Esophagus squamous epithelium (tissue), 5 donors: Measurements from ENCODE around the gene KRTAP2-2. TPM values are rescaled to one million over a fixed set of nuclear protein-coding genes. Genes with fewer than 3 reads are reported as not detected.
"Not testable (repeated sequence)": the region's sequence is repeated elsewhere in the genome, so short reads cannot be mapped to it uniquely, and the experiment has no call there.

Source experiments
- DNase-seq: peaks from one replicate; lab custom pipeline; 2025; lab: John Stamatoyannopoulos, UW
- H3K27ac ChIP-seq, 4 donors: fragments of 200-600 bp; sonication (generic); one replicate each; pipeline ENCODE4 v1.5.1; 2016 to 2019; ENCODE audit warnings: mild to moderate bottlenecking in 1 of 4
- H3K27me3 ChIP-seq, 4 donors: fragments of 200-600 bp; sonication (generic); 1 replicate in 3 of 4; 2 replicates in 1 of 4; pipeline versions ENCODE4 v1.5.1 to v1.6.0; 2017 to 2021; ENCODE audit warnings: antibody characterized with exemption in 1 of 4
- H3K36me3 ChIP-seq, 3 donors: fragments of 200-600 bp; sonication (generic); one replicate each; pipeline ENCODE4 v1.5.1; 2016 to 2019
- H3K4me1 ChIP-seq, 3 donors: fragments of 200-600 bp; sonication (generic); one replicate each; pipeline ENCODE4 v1.5.1; 2017 to 2019
- H3K4me3 ChIP-seq, 4 donors: fragments of 200-600 bp; sonication (generic); 1 replicate in 3 of 4; 2 replicates in 1 of 4; pipeline ENCODE4 v1.5.1; 2016 to 2019; ENCODE audit warnings: mild to moderate bottlenecking in 2 of 4, moderate library complexity in 1 of 4
- H3K9me3 ChIP-seq, 3 donors: fragments of 200-600 bp; sonication (generic); one replicate each; pipeline ENCODE4 v1.5.1; 2016 to 2019
- CTCF ChIP-seq, 6 experiments: fragments of 450-650 bp in 4 of 6; fragments of 200-600 bp in 2 of 6; sonication (generic) in 2 of 6; IDR thresholded peaks; one replicate each; pipeline ENCODE4 v1.5.1; 2016 to 2019; ENCODE audit warnings: antibody characterized with exemption in 6 of 6, mild to moderate bottlenecking in 4 of 6, moderate library complexity in 4 of 6
- POLR2A ChIP-seq, 4 donors: fragments of 450-650 bp; IDR thresholded peaks; one replicate each; pipeline ENCODE4 v1.6.1; 2017; ENCODE audit warnings: antibody characterized with exemption in 4 of 4, mild to moderate bottlenecking in 4 of 4, moderate library complexity in 3 of 4
- WGBS, 2 donors: methylation state at CpG; one replicate each; pipeline ENCODE4 v1.1.5; 2018; 5-methylcytosine and 5-hydroxymethylcytosine counted together
- intact Hi-C: fragments of 100-400 bp; cut with DNase I; formaldehyde crosslinking; loops from one replicate; pipeline ENCODE4 v1.15.0; 2022
- total RNA-seq, 4 donors: library from RNA; depleted of rRNA; stranded (reverse); fragments of >200 nt; gene quantifications; one replicate each; pipeline ENCODE4 v1.1.0, GENCODE V29; 2016
- donor health status: DM: yes; HTN: yes; CAD: no.

KRTAP2-2 gene
- total RNA-seq, 4 donors from 2014 or later, result not detected

- no peak overlapping the region for H3K27ac ChIP-seq
- intact Hi-C loops, result no loop called here
- H3K9me3 ChIP-seq, result no peaks in the 10 kb centered on the region
Observed at GRCh38 chr17:41052566-41052965, 2.5 kb downstream of the KRTAP2-2 start.

GRCh38 chr17:41049110-41049509 is 5.9 kb downstream of the KRTAP2-2 start:
- no peak for TF ChIP-seq CTCF (IDR thresholded peaks at IDR 0.05)
- TF ChIP-seq POLR2A (IDR thresholded peaks at IDR 0.05), result no peak
- intact Hi-C loops, result no loop called here
- H3K4me1 ChIP-seq, result no peaks in the 10 kb centered on the region
- DNase-seq, result no peak
- WGBS, 2 donors, result 26 to 37% methylated on average over 2 of the region's 2 CpGs
- no peaks in the 10 kb centered on the region for H3K36me3 ChIP-seq
- H3K27ac ChIP-seq, result no peak overlapping the region
- H3K27me3 ChIP-seq, result peaks cover 0 to 14% (median 0%) of the 10 kb centered on the region in 4 donors
- no peaks in the 10 kb centered on the region for H3K9me3 ChIP-seq
- H3K4me3 ChIP-seq, result no peak overlapping the region

More at GRCh38 chr17:41052566-41052965, 2.5 kb downstream of the KRTAP2-2 start:
- Histone ChIP-seq H3K4me1 (no peaks in the 10 kb centered on the region), H3K4me3 (no peak overlapping the region), H3K36me3 (no peaks in the 10 kb centered on the region), H3K27me3 (peaks cover 0 to 16% (median 0%) of the 10 kb centered on the region in 4 donors)
- no peak for DNase-seq
- TF ChIP-seq CTCF (IDR thresholded peaks at IDR 0.05), result no peak
- no peak for TF ChIP-seq POLR2A (IDR thresholded peaks at IDR 0.05)

- H3K27me3 ChIP-seq, result peaks cover 0 to 14% (median 0%) of the 10 kb centered on the region in 4 donors
- DNase-seq, result no peak
- WGBS, 2 donors, result 40 to 53% methylated on average over 7 of the region's 7 CpGs
- intact Hi-C loops, result no loop called here
- no peak for TF ChIP-seq POLR2A (IDR thresholded peaks at IDR 0.05)
- TF ChIP-seq CTCF (IDR thresholded peaks at IDR 0.05), result no peak
- H3K9me3 ChIP-seq, result no peaks in the 10 kb centered on the region
- H3K36me3 ChIP-seq, result no peaks in the 10 kb centered on the region
- H3K4me1 ChIP-seq, result no peaks in the 10 kb centered on the region
- no peak overlapping the region for H3K4me3 ChIP-seq
- no peak overlapping the region for H3K27ac ChIP-seq
Observed at GRCh38 chr17:41048441-41048840, 6.6 kb downstream of the KRTAP2-2 start.

GRCh38 chr17:41046735-41047465 is 8.1 kb downstream of the KRTAP2-2 start, which contains the start of gene KRTAP2-1:
TSS of gene KRTAP2-1 (minus strand) at chr17:41047316. CDS start at chr17:41047267, 49 bp downstream.
- peaks cover 0 to 14% (median 0%) of the 10 kb centered on the region in 4 donors for H3K27me3 ChIP-seq
- H3K9me3 ChIP-seq, H3K4me1 ChIP-seq, intact Hi-C loops, H3K36me3 ChIP-seq, DNase-seq, H3K4me3 ChIP-seq, H3K27ac ChIP-seq: not testable (repeated sequence)
- WGBS, 2 donors, result 75 to 91% methylated on average over 5 to 9 of the region's 33 CpGs

GRCh38 chr17:41042953-41043352 is 12.1 kb downstream of the KRTAP2-2 start:
- H3K4me3 ChIP-seq, result no peak overlapping the region
- intact Hi-C loops, result no loop called here
- no peak for DNase-seq
- TF ChIP-seq CTCF (IDR thresholded peaks at IDR 0.05) (no peak), POLR2A (IDR thresholded peaks at IDR 0.05) (no peak)
- no peaks in the 10 kb centered on the region for H3K36me3 ChIP-seq
- H3K9me3 ChIP-seq, result no peaks in the 10 kb centered on the region
- 96 to 100% methylated on average over 1 of the region's 1 CpG for WGBS, 2 donors
- H3K4me1 ChIP-seq, result peaks cover 0 to 11% (median 0%) of the 10 kb centered on the region in 3 donors
- H3K27me3 ChIP-seq, result peaks cover 0 to 5% (median 0%) of the 10 kb centered on the region in 4 donors
- H3K27ac ChIP-seq, result no peak overlapping the region

- intact Hi-C loops, H3K27me3 ChIP-seq, DNase-seq, H3K27ac ChIP-seq, H3K9me3 ChIP-seq, H3K36me3 ChIP-seq, H3K4me3 ChIP-seq: not testable (repeated sequence)
- H3K4me1 ChIP-seq, result peaks cover 0 to 11% (median 0%) of the 10 kb centered on the region in 3 donors
- WGBS, 2 donors, result 37 to 76% methylated on average over 3 to 8 of the region's 14 CpGs
Observed at GRCh38 chr17:41040783-41041571, 14.1 kb downstream of the KRTAP2-2 start, which contains the start of gene KRTAP1-1. TSS of gene KRTAP1-1 (minus strand) at chr17:41041450. CDS start at chr17:41041397, 53 bp downstream.
